ENCODE measurements around the gene DUSP16.

DNA sequence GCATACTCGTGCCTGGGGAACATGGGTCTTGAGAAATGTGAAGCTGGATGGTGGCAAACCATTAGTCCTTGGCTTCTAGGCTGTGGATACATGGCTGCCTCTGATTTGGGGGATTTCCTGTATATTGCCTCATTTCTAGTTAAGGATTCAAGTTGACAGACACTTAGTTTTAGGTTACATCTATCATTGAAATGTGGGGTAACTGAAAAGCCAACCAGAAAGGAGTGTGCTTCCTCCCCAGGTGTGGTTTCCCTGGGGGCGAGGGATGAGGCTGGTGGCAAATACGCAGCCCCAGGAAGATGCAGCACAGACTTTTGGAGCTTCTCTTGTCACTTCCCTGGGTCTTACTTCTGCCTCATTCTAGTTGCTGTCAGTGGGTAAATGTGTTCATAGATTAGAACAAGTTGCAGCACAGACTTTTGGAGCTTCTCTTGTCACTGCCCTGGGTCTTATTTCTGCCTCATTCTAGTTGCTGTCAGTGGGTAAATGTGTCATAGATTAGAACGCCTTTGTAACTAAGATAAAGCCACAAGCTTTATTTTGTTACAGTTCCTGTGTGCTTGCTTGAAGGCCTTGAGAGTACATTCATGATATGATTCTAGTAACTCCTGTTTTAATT is 120.7 kb downstream of the DUSP16 start:
- TF ChIP-seq POLR2AphosphoS5 (IDR thresholded peaks at IDR 0.05; ENCODE audit: low read depth, low read length) (no peak), PAX5 (IDR thresholded peaks at IDR 0.05; ENCODE audit: insufficient read depth, low read length, severe bottlenecking) (no peak), POLR2A (IDR thresholded peaks at IDR 0.05; ENCODE audit: low read depth, low read length) (no peak)
